Stimulated activated CD4-positive, alpha-beta T cell treated with anti-CD3 and anti-CD28 coated beads, Interleukin-1b, Interleukin-23, amount 100 ng/mL, for 24 hours (primary cell): ENCODE measurements around the gene CTAG2.
"Not testable (repeated sequence)": the region's sequence is repeated elsewhere in the genome, so short reads cannot be mapped to it uniquely, and the experiment has no call there.

Source experiments
- DNase-seq, 4 experiments: peaks; one replicate each; pipeline ENCODE4 v3.0.0-alpha.2; 2020; ENCODE audit warnings: low read depth in 4 of 4, low spot score in 1 of 4

CTAG2 gene

DNA sequence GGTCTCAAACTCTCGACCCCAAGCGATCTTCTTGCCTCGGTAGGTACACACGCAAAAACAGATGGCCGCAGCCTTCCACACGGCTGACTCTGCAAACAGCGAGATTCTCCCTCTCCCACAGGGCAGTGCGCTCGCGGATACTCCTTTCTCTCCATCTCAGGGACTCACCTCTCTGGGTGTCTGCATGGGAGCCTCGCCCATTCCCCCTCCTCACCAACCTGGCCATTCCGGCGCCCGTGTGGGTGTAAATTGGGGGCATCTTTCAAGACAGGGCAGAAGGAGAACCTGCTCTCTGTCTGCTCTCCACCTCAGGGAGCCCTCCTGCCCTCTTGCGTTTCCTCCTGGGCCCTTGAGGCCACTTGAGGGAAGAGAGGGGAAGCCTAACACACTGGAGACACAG is 4.4 kb downstream of the CTAG2 start:
- no peak for DNase-seq

DNA sequence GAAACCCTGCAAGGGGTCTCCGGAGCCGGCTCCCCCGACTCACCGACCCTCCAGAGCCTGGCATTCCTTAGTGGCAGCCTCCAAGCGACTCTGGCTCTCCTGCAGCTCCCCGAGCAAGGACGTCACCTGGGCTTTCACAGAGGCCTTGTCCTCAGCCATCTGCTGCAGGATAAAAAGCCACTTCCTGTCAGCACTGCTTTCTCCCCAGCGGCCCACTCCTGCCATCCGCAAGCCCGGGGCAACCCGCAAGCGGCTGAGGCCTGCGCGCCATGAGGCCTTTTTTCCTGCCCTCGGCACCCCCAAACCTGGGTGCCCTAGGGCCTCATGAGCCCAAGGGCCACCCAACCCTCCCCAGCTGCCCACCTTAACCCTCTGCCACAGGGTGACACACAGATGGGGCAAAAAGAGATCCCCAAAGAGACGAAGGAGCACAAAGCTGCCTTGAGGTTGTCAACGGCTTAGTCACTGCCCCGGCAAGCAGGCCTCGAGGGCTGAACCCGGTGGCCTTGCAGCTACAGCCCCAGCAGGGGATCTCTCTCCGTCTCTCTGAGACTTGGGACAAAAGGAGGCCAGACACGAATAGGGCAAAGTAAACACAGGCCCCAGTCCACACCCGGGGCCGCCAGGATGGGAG is 7.5 kb downstream of the CTAG2 start:
- DNase-seq = not testable (repeated sequence)

DNA sequence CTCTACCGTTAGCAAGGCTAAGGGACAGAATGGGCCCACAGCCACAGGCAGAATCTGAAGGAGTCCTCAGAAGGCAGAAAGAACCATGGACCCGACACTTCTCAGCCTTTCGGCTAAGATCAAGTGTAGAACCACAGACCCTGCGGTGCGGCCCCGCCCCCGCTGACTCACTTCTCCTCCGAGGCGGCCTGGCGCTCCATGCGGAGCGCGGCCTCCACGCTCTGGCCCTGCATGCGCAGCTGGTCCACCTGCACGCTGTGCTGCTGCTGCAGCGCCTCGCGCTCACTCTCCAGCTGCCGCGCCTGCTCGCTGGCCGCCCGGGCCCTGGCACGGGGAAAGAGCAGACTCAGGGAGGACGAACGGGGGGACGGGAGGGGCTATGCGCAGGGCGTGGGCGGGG is 9.7 kb downstream of the CTAG2 start:
- DNase-seq = not testable (repeated sequence)

DNA sequence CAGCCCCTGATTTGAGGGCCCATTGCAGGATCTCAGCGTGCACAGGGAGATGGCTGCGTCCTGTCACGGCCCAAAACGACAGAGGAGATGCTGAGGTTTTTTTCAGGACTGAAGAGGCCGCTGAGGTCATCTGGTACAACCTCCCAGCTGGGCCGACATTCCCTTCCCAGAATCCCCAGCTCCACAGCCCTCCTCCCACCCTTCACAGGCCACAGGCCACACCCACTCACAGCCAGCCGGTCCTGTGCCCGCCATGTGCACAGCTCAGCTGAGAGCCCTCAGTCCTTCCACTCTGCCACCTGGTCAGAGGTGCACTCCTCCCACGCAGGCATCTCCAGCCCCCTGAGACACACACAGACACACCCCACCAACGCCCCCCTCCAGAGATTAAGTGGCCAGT is 11.6 kb downstream of the CTAG2 start:
- not testable (repeated sequence) for DNase-seq

DNA sequence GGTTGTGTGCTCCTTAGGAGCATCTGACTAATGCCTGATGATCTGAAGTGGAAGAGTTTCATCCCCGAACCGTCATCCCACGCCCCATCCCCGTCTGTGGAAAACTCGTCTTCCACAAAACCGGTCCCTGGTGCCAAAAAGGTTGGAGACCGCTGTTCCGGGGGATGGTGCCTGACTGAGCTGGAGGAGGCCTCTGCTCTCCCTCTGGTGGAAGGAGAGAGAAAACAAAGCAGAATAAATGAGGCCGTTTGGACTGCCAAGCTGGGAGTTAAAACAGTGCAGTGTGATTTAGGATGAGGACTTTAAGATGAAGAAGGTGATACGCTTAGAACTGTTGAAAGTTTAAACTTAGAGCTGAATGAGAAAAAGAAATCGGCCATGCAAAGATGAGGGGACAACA is 19.7 kb downstream of the CTAG2 start:
- DNase-seq = not testable (repeated sequence)

DNA sequence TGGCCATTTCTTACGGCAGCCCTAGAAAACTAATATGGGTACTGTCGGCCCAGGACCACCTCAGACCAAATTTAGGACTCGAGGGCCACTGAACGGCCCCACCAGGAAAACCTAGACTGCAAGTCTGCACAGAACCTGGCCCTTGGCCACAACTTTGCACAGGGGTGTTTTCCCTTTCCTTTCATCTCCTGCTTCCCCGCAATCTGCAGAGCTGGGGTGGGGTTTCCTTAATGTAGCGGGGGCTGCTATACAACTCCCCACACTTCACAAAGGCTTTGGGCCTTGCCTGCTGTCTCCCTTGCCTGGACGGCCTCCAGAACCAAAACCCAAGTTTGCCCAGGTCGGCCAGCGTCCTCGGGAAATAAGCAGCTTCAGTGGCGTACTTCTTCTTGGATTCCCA is 22.4 kb downstream of the CTAG2 start:
- DNase-seq = not testable (repeated sequence)

DNA sequence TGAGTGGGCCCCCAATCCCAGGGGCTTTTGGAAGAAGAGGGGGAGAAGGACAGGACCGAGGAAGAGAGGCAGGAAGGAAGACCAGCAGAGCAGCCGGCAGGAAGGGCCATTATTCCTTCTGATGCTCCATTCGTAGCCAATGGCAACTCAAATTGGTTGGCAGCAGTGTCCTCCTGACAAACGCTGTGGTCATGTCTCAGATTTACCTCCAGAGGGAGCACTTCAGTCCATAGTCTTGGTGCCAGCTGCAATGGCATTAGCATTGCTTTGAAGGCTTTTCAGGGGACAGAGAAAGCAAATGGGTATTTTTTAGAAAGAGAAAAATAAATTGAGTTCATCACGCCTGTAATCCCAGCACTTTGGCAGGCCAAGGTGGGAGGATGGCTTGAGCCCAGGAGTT is 24.4 kb downstream of the CTAG2 start:
- DNase-seq = not testable (repeated sequence)

DNA sequence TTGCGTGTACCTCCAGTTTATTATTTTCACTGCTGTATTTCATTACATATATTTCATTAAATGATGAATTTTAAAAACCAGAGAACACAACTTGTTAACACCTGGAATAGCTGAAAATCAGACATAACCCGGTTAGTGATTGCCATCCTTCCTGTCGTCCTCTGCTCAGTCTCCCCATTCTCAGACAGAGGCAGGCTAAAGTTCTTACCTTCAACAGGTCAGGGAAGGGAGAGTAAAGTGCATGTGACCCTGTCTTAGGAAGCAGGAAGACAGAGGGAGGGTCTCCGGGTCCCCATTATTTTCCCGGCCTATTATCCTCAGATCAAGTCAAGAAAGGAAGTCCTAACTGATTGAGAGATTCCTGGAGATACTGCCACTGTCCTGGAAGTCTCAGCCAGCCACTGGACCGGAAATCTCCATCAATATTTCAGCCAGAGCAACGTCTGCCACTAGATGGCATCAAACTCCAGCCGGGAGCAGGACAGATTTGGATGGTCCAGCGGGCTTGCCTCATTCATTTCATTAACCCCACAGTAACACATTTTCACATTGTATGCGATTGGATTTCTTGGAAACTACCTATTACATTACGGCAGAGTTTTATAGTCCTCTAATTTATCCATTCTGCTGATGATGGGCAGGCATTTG is 32.5 kb downstream of the CTAG2 start:
- DNase-seq = not testable (repeated sequence)

DNA sequence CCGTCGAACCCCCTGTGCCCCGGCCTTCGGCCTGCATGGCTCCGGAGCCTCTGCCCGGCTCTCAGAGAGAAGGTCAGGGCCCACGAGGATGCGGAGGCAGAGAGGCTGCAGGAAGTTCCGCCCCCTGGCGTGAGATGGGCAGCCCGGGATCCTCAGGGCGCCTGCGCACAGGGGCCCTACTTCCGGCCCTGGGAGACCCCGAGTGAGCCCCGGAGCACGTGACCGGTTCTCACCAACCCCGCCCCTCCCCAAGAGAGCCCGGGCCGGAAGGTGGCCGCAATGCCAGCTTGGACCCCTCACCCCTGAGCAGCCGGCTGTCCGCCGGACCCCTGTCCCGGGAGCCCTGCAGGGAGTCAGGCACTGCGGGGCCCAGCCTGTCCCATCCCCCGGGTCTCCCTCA is 34.2 kb downstream of the CTAG2 start, which contains the start of gene CTAG1B:
CTAG1B (minus strand) TSS at position 101 of the 400 bp plus-strand sequence; CDS start at position 37, 64 bp downstream.
- DNase-seq = not testable (repeated sequence)

DNA sequence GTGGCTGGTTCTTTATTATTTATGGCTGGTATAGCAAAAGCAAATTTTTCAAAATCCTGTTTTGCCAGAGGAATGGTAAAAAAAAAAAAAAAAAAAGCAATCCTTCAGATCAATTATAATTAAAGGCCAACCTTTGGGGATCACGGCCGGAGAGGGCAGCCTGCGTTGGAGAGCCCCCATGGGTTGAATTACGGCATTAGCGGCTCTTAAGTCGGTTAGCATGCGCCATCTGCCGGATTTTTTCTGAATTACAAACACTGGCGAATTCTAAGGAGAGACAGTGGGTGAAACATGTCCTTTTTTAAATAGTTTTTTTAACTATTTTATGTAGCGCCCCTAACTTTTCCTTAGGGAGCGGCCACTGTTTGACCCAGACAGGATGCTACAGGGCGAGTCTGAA is 39.8 kb downstream of the CTAG2 start:
- not testable (repeated sequence) for DNase-seq

DNA sequence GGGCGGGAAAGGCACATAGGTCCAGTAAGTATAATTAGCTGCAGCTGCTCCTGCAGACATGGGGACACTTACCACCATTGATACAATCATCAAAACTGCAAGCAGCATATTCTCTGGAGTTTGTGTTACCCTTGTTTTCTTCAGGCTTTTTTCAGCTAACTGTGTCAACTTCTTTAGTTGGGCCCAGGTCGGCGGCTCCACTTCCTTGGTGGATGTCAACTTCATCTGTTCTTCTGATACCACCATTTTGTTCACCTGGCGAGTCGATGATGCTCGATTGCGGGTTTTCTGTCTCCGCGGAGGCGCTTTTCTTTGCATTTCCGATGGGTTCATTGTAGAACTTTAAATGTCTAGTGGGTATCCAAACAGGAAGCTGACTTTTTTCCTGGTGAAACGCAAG is 42.2 kb downstream of the CTAG2 start:
- not testable (repeated sequence) for DNase-seq

DNA sequence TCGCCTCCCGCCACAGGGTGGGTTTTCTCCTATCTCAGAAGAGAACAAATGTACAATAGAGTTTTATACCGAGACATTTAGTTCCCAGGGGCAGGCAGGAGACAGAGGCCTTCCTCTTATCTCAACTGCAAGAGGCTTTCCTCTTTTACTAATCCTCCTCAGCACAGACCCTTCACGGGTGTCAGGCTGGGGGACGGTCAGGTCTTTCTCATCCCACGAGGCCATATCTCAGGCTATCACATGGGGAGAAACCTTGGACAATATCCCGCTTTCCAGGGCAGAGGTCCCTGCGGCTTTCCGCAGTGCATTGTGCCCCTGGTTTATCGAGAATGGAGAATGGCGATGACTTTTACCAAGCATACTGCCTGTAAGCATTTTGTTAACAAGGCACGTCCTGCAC is 44.6 kb downstream of the CTAG2 start:
- not testable (repeated sequence) for DNase-seq

DNA sequence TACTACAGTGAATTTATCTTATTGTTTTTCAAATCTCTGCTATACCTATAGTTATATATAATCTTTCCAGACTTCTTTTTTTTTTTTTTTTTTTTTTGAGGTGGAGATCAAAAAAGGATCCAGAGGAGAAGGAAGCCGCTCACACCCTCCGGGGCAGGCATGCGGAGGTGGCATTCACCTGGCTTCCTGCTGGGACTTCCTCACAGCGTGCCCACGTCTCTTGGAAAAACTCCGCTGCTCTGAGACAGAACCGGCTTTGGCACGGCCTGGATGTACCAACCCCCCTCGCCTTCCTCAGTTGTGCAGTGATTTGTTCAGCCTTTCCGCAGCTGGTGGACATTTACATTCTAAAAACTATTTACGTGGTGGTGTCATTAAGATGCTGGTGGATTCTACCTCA is 45.4 kb downstream of the CTAG2 start:
- not testable (repeated sequence) for DNase-seq

DNA sequence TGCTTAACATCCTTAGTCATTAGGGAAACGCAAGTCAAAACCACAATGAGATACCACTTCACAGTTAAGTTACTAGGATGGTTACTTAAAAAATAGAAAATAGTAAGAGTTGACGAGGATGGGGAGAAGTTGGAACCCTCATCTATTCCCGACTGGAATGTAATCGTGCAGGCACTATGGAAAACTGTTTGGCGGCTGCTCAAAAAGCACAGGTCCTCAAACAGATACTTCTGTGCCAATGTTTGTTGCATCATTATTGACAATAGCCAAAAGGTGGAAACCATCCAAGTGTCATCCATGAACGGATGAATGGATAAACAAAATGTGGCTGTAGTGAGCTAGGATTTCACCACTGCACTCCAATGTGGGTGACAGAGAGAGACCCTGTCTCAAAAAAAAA is 46.0 kb downstream of the CTAG2 start:
- no peak for DNase-seq

DNA sequence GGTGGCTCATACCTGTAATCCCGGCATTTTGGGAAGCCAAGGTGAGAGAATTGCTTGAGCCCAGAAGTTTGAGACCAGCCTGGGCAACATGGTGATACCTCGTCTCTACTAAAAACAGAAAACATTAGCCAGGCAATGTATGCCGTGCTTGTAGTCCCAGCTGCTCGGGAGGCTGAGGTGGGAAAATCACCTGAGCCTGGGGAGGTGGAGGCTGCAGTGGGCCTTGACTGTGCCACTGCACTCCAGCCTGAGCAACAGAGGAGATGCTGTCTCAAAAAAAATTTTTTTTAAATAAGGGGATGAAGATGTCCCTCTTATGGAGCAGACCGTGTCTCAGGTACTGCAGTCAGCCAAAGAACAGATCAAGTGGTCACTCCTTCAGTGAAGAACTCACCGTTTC is 47.8 kb downstream of the CTAG2 start:
- DNase-seq = no peak

DNA sequence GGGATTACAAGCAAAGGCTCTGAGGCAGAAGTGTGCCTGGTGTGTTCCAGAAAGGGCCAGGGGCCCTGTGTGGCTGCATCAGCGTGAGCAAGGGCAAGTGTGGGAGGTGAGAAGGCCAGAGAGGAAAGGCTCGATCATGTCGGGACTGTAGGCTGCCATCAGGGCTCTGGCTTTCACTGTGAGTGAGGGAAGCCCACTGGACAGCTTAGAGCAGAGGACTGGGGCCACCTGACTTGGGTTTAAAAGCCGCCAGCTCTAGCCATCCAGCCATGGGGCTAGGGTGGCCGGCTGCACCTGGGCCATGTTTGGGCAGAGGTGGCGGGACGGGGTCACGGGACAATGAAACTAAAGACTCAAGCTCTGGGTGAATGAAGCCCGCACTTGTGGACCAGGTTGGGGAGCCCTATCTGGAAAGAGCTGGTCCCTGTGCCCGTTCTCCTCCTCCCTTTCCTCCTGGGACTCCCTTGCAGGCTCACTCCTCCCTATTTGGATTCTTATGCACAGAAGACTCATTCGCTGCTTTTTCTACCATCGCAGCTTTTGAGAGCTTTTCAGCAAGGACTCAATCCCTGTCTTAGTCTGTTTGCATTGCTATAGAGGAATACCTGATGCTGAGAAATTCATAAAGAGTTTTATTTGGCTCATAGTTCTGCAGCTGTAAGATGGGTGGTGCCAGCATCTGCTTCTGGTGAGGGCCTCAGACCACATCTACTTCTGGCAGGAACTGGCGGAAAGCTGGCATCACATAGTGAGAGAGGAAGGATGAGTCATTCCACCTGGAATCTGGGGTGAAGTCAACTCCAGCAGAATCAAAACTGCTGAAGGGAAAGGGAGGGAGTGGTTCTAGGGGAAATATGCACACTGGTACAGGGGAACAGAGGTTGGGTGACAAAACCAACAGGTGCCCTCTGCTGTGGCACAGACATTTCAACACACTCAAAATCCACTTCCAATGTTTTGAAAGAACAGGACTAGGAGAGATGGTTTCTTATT is 49.6 kb downstream of the CTAG2 start:
- no peak for DNase-seq

DNA sequence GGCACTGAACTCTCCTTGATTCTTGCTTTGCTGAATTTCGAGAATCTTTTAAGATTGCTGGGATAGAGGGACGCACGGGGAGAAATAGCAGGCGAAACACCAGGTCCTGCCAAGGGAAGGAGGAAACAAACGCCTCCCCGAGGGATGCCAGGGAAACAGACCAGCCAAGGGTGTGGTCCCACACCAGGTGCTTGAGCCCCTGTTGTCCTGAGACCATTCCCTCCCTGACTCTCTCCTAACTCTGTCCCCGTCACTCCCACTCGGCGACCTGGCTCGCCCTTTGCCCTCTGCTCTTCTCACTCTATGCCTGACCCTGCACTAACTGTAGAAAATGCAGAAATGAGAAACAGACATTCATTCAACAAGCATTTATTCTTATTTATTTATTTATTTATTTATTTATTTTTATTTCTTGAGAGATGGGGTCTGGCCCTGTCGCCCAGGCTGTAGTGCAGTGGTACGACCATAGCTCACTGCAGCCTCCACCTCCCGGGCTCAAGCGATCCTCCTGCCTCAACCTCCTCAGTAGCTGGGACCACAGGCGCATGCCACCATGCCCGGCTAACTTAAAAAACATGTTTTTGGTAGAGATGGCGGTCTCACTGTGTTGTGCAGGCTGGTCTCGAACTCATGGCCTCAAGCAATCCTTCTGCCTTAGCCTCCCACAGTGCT is 50.5 kb downstream of the CTAG2 start:
- no peak for DNase-seq

DNA sequence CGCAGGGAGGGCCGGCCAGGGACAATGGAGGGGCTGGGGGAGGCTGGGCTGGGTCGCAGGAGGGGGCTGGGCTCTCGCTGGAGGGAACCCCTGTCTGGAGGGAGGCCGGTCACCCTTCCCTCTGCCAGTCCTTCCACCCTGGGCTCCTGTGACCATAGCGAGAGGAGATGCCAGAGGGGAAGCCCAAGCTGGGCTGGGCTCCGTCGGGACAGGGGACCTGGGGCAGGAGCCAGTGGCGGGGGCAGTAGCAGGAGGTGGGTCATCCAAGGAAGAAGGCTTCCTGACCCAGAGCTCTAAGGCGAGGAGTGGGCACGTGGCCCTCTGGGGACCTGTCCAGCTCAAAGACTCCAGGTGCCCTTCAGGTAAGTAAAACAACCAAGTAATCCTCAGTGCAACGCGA is 51.2 kb downstream of the CTAG2 start:
- no peak for DNase-seq
